Mononuclear cell (primary cell): ENCODE measurements around the gene ZBTB8OS. TPM values are rescaled to one million over a fixed set of nuclear protein-coding genes. Genes with fewer than 3 reads are reported as not detected.

Source experiments
- H3K27me3 ChIP-seq: 2 replicates; pipeline ENCODE4 v1.6.0; 2011; ENCODE audit warnings: low read length, control low read depth; ENCODE audit not compliant: insufficient read depth
- H3K4me1 ChIP-seq: 2 replicates; pipeline ENCODE4 v1.5.1; 2011; ENCODE audit warnings: mild to moderate bottlenecking, low read length, control low read depth; ENCODE audit not compliant: insufficient read depth
- H3K4me3 ChIP-seq: 2 replicates; pipeline ENCODE4 v1.5.1; 2011; ENCODE audit warnings: mild to moderate bottlenecking, low read length, moderate library complexity
- H3K9me3 ChIP-seq: 2 replicates; pipeline ENCODE4 v1.5.1; 2011; ENCODE audit warnings: low read depth, mild to moderate bottlenecking, control low read depth, low read length
- total RNA-seq: library from RNA; depleted of rRNA; stranded (reverse); fragments of >200 nt; gene quantifications from one replicate; pipeline ENCODE4 v1.2.3, GENCODE V29; 2012

The ZBTB8OS gene
- total RNA-seq, 1 donor, result 34.5 TPM

- Histone ChIP-seq H3K27me3 (no peaks in the 10 kb centered on the region), H3K9me3 (no peaks in the 10 kb centered on the region), H3K4me1 (no peaks in the 10 kb centered on the region), H3K4me3 (no peak overlapping the region)
These were observed 50.3 kb downstream of the ZBTB8OS start for GRCh38 chr1:32600034-32600433.

DNA sequence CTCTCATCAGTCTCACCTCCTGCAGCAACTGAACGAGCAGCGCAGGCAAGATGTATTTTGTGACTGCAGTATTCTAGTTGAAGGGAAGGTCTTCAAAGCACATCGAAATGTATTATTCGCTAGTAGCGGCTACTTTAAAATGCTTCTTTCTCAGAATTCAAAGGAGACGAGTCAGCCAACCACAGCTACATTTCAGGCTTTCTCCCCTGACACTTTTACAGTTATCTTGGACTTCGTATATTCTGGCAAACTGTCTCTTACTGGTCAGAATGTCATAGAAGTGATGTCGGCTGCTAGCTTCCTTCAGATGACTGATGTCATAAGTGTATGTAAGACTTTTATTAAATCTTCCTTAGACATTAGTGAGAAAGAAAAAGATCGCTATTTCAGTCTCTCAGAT, 57.4 kb downstream of the ZBTB8OS start:
- Histone ChIP-seq H3K4me3 (no peak overlapping the region), H3K4me1 (no peaks in the 10 kb centered on the region), H3K9me3 (no peaks in the 10 kb centered on the region), H3K27me3 (no peaks in the 10 kb centered on the region)

DNA sequence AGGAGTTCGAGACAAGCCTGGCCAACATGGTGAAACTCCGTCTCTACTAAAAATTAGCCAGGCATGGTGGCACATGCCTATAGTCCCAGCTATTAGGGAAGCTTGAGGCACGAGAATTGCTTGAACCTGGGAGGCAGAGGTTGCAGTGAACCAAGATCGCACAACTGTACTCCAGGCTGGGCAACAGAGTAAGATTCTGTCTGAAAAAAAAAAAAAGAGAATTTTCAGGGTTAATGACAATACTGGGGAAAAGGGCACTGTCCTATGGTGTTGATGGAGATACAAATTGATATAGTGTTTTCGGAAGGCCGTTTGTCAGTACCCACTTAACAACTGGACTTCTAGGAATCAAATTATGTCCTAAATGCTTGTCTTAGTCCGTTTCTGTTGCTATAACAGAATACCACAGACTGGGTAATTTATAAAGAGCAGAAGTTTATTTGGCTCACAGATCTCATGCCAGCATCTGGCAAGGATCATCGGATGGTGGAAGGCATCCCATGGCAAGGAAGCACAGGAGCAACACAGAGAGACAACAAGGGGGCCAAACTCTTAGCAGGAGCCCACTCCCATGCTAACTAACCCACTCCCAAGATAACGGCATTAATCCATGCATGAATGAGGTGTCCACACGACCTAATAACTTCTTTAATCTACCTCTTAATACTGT, 69.9 kb downstream of the ZBTB8OS start:
- Histone ChIP-seq H3K4me3 (no peak overlapping the region), H3K9me3 (no peaks in the 10 kb centered on the region), H3K27me3 (no peaks in the 10 kb centered on the region), H3K4me1 (no peaks in the 10 kb centered on the region)

Other genes with a start within 250 kb of the ZBTB8OS start
- gene ZBTB8B, start 185.5 kb downstream of the ZBTB8OS start, total RNA-seq, result not detected
- gene ZBTB8A, start 111.1 kb downstream of the ZBTB8OS start, total RNA-seq, result 0.21 TPM
- 106 TPM for gene RBBP4, start 658 bp upstream of the ZBTB8OS start, total RNA-seq
- gene SYNC, start 52.2 kb upstream of the ZBTB8OS start, total RNA-seq, result 0.10 TPM
- gene YARS1, start 166.8 kb upstream of the ZBTB8OS start, total RNA-seq, result 88.7 TPM
- 18.5 TPM for gene S100PBP, start 167.1 kb upstream of the ZBTB8OS start, total RNA-seq
- gene FNDC5, start 220.4 kb upstream of the ZBTB8OS start, total RNA-seq, result 0.10 TPM
- gene HPCA, start 235.9 kb upstream of the ZBTB8OS start, total RNA-seq, result not detected